Right lobe of liver (tissue), 6 donors: Measurements from ENCODE around the gene JAG1. TPM values are rescaled to one million over a fixed set of nuclear protein-coding genes. Genes with fewer than 3 reads are reported as not detected.

Experiments used
- ATAC-seq, 4 donors: fragments of 200-7000 bp; cut with Tn5 transposase; one replicate each; pipeline ENCODE4 v1.9.1; 2020; ENCODE audit warnings: mild to moderate bottlenecking in 4 of 4, moderate library complexity in 4 of 4
- DNase-seq, 3 donors: peaks; one replicate each; pipeline ENCODE4 v3.0.0-alpha.2; 2020
- H3K27ac ChIP-seq, 3 donors: fragments of 200-600 bp; one replicate each; pipeline ENCODE4 v1.8.0; 2022
- H3K27me3 ChIP-seq, 2 donors: fragments of 200-600 bp; one replicate each; pipeline ENCODE4 v1.8.0; 2022
- H3K36me3 ChIP-seq, 4 donors: fragments of 200-600 bp; sonication (generic) in 1 of 4; one replicate each; pipeline versions ENCODE4 v1.5.1 to v1.8.0; 2017 to 2022; ENCODE audit warnings: control low read depth in 1 of 4
- H3K4me1 ChIP-seq, 4 donors: fragments of 200-600 bp; sonication (generic) in 1 of 4; one replicate each; pipeline versions ENCODE4 v1.5.1 to v1.8.0; 2017 to 2022; ENCODE audit warnings: control low read depth in 1 of 4
- H3K4me3 ChIP-seq, 3 donors: fragments of 200-600 bp; one replicate each; pipeline ENCODE4 v1.8.0; 2022
- H3K9me3 ChIP-seq, 4 donors: fragments of 200-600 bp; sonication (generic) in 1 of 4; one replicate each; pipeline versions ENCODE4 v1.5.1 to v1.8.0; 2017 to 2022; ENCODE audit warnings: control low read depth in 1 of 4
- POLR2A ChIP-seq: fragments of 450-650 bp; IDR thresholded peaks from one replicate; pipeline ENCODE4 v1.6.1; 2017; ENCODE audit warnings: antibody characterized with exemption, mild to moderate bottlenecking
- WGBS: methylation state at CpG from one replicate; pipeline ENCODE4 v1.1.6; 2018; ENCODE audit warnings: low coverage, low lambda C conversion rate; ENCODE audit not compliant: insufficient coverage; ENCODE audit errors: missing lambda C conversion rate; 5-methylcytosine and 5-hydroxymethylcytosine counted together
- intact Hi-C, 2 donors: fragments of 100-400 bp; cut with DNase I; formaldehyde crosslinking; loops; one replicate each; pipeline versions ENCODE4 v1.11.2 to v1.14.1; 2022
- total RNA-seq, 6 experiments: library from RNA; depleted of rRNA in 2 of 6; stranded (reverse); fragments of >200 nt in 2 of 6; fragmentation: NEBNext Ultra II Directional in 3 of 6; extraction: Animal tissue kit (Norgen Biotek cat#: 25700) in 3 of 6; gene quantifications; one replicate each; pipeline versions ENCODE4 v1.1.0 to v1.2.4, GENCODE V29; 2016 to 2023
- TF ChIP-seq, protein P1 (sequence below), 4 donors: fragments of 200-600 bp in 3 of 4; fragments of 450-650 bp in 1 of 4; IDR thresholded peaks; one replicate each; pipeline versions ENCODE4 v1.5.1 to v1.8.0; 2016 to 2022; ENCODE audit warnings: antibody characterized with exemption in 4 of 4, mild to moderate bottlenecking in 2 of 4
- donor health status: DM: no; HTN: yes; CAD: no.
- donor health status: DM: no; HTN: no; CAD: no.
- donor health status: DM: no; HTN: no; CAD: no.
- donor health status: DM: no; HTN: yes; CAD: no.
- donor health status: DM: no; HTN: yes; CAD: no.

JAG1 gene
- total RNA-seq, 6 experiments from 2014 or later: 3.1 to 8.5 (median 6.7) TPM

DNA sequence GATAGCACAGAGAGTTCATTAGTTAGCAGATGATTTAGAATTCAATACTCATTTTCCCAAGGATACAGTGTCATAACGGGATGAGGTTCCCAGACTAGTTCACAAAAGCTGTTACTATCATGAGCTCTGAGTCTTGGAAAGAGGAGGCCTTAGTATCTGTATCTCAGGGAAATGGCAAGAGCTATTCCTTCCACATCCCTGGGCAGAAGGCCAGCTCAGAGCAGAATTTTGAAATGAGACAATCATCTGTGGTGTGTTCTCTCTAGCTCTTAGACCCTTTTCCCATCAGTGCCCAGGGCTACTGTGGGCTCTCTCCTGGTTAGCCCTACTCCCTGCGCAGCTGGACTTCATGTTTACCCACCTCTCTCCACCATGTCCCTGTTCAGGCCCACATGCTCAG, 64.5 kb downstream of the JAG1 start:
- Histone ChIP-seq H3K36me3 (no peaks in the 10 kb centered on the region), H3K4me3 (no peak overlapping the region), H3K9me3 (no peaks in the 10 kb centered on the region), H3K27me3 (no peaks in the 10 kb centered on the region), H3K4me1 (no peaks in the 10 kb centered on the region), H3K27ac (peak overlapping the region in 1 of 3 donors; percentile 56)
- TF ChIP-seq, protein P1, sequence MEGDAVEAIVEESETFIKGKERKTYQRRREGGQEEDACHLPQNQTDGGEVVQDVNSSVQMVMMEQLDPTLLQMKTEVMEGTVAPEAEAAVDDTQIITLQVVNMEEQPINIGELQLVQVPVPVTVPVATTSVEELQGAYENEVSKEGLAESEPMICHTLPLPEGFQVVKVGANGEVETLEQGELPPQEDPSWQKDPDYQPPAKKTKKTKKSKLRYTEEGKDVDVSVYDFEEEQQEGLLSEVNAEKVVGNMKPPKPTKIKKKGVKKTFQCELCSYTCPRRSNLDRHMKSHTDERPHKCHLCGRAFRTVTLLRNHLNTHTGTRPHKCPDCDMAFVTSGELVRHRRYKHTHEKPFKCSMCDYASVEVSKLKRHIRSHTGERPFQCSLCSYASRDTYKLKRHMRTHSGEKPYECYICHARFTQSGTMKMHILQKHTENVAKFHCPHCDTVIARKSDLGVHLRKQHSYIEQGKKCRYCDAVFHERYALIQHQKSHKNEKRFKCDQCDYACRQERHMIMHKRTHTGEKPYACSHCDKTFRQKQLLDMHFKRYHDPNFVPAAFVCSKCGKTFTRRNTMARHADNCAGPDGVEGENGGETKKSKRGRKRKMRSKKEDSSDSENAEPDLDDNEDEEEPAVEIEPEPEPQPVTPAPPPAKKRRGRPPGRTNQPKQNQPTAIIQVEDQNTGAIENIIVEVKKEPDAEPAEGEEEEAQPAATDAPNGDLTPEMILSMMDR (IDR thresholded peaks at IDR 0.05): no peak
- no peak for TF ChIP-seq POLR2A
- intact Hi-C loops: no loop called here
- WGBS: 100% methylated on average over 1 of the region's 2 CpGs
- DNase-seq (no peak), ATAC-seq (no peak)

DNA sequence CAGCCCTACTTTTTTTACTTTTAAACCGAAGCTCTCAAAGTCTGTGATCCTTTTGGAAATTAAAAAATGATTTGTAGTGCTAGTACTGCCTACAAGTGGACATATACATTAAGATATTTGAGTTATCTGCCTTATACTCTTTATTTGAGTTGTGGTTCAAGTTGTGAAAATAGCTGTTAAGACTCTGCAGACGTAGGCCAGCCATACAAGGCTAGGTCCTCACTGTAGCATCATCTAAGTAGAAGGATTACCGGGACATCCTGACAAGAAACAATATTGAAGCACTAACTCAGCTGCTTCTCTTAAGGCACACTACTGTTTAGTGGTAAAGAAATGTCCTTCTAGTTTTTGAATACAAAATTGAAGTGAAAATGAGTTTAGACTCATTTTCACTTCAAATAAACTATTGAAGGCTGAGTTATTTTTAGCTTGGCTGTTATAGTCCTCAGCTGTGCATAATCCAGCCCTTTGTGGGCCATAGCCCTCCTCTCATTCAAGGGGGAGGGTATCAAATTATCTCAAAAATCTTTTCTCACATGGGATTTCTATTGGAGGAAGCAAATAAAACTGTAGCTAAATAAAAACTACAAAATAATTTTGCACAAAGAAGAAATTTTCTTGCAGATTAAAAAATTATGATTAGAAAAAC, 68.1 kb downstream of the JAG1 start:
- intact Hi-C loops: no loop called here
- no peaks in the 10 kb centered on the region for H3K27me3 ChIP-seq
- DNase-seq: no peak
- no peaks in the 10 kb centered on the region for H3K36me3 ChIP-seq
- H3K4me3 ChIP-seq: no peak overlapping the region
- no peak for ATAC-seq
- H3K4me1 ChIP-seq: no peaks in the 10 kb centered on the region
- 97% methylated on average over 3 of the region's 3 CpGs for whole genome bisulfite sequencing
- no peak overlapping the region for H3K27ac ChIP-seq
- TF ChIP-seq, protein P1 (IDR thresholded peaks at IDR 0.05): no peak
- TF ChIP-seq POLR2A: no peak
- no peaks in the 10 kb centered on the region for H3K9me3 ChIP-seq

DNA sequence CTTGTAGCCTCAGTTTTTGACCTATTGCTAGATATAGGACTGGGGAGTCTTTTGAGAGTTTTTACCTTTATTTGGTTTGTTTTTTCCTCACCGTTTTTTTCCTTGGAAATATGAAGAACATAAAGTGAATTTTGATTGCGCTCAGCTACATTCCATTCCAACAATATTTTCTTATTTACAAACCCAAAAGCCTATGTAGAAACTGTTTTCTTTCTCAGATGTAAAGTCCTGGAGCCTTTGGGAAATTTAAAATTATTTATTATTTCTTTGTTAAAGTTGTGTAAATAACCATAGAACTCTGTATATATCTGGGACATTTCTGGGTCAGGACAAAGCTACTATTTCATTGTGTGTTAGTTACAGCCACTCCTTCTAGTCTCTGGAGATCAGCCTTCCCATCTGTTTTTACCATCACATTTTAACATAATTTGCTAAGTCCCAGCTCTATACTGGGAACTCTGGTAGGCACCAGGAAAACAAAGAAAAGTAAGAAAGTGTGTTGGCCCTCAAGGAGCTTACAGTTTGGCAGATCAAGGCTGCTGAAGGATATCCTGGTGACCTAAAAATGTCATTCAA, 68.8 kb downstream of the JAG1 start:
- no peaks in the 10 kb centered on the region for H3K4me1 ChIP-seq
- DNase-seq: no peak
- no peak overlapping the region for H3K4me3 ChIP-seq
- H3K36me3 ChIP-seq: no peaks in the 10 kb centered on the region
- H3K27me3 ChIP-seq: no peaks in the 10 kb centered on the region
- H3K27ac ChIP-seq: no peak overlapping the region
- no peaks in the 10 kb centered on the region for H3K9me3 ChIP-seq
- WGBS: 83% methylated on average over 2 of the region's 2 CpGs
- TF ChIP-seq, protein P1 (IDR thresholded peaks at IDR 0.05): no peak
- TF ChIP-seq POLR2A: no peak
- intact Hi-C loops: no loop called here
- no peak for ATAC-seq

DNA sequence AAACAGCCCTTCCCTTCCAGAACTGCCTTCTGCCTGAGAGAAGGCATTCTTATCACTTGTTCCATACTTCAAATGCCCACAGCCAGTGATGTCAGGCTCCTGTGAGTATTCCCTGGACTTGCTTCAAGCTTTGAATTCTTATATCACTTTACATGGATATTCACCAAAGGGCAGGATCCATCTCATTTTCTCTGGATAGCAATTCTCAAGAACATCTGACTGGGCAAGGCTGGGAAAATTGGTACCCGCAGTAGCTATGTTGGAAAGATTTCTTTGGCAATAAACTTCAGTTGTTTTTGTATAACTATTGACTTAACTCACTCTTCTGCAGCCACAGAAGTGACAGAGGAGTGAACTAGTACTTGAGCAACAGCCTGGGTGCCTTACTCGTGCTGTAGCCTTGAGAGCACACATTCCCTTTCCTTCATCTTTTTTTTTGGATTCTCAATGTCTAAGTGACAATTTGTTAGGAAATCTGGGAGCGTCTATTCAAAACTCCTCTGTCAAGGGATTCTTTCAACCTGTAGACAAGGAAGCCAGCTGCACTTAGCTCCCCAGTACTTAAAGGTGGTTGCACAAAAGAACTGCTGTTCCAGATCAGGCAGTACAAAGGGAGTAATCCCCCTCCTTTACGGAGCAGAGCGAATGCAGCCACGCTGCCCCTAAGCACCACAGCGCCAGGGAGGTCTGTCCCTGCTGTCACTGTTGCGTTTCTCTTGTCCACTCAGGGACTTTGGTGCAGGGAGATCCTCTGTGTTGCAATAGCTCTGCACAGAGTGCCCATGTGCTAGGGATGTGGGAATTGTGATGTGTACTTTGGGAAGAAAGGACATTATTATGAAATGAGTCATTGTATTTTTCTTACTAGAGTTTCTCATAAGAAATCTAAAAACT, 69.6 kb downstream of the JAG1 start:
- WGBS: 40% methylated on average over 4 of the region's 8 CpGs
- H3K27ac ChIP-seq: no peak overlapping the region
- TF ChIP-seq, protein P1 (IDR thresholded peaks at IDR 0.05): no peak
- TF ChIP-seq POLR2A: no peak
- H3K4me3 ChIP-seq: no peak overlapping the region
- H3K9me3 ChIP-seq: no peaks in the 10 kb centered on the region
- DNase-seq (peak in 2 of 3 donors; percentile 27 to 66), ATAC-seq (peak; percentile 78 to 99 (median 92))
- intact Hi-C loops: no loop called here
- no peaks in the 10 kb centered on the region for H3K4me1 ChIP-seq
- no peaks in the 10 kb centered on the region for H3K27me3 ChIP-seq
- H3K36me3 ChIP-seq: no peaks in the 10 kb centered on the region
